Spleen (tissue), 11 donors: Measurements from ENCODE around the gene TMEM38B. TPM values are rescaled to one million over a fixed set of nuclear protein-coding genes. Genes with fewer than 3 reads are reported as not detected.

ENCODE experiments used
- DNase-seq: peaks from one replicate; pipeline ENCODE4 v3.0.0-alpha.2; 2020
- H3K27ac ChIP-seq, 8 donors: fragments of 200-600 bp; sonication (generic) in 7 of 8; 1 replicate in 4 of 8; 2 replicates in 4 of 8; pipeline versions ENCODE4 v1.5.0 to v1.8.0; 2016 to 2021; ENCODE audit warnings: inconsistent platforms in 4 of 8, mild to moderate bottlenecking in 4 of 8, moderate library complexity in 1 of 8
- H3K27me3 ChIP-seq, 7 donors: fragments of 200-600 bp; sonication (generic) in 6 of 7; replicated peaks in 1 of 7; 1 replicate in 4 of 7; 2 replicates in 3 of 7; pipeline versions ENCODE4 v1.5.0 to v1.8.0; 2016 to 2021; ENCODE audit warnings: inconsistent platforms in 3 of 7, mild to moderate bottlenecking in 1 of 7
- H3K36me3 ChIP-seq, 6 donors: fragments of 200-600 bp; sonication (generic) in 5 of 6; 1 replicate in 4 of 6; 2 replicates in 2 of 6; pipeline versions ENCODE4 v1.5.0 to v1.8.0; 2016 to 2021; ENCODE audit warnings: inconsistent platforms in 2 of 6
- H3K4me1 ChIP-seq, 6 donors: fragments of 200-600 bp; sonication (generic) in 5 of 6; 1 replicate in 3 of 6; 2 replicates in 3 of 6; pipeline versions ENCODE4 v1.5.0 to v1.8.0; 2016 to 2021; ENCODE audit warnings: inconsistent platforms in 3 of 6
- H3K4me3 ChIP-seq, 8 donors: fragments of 200-600 bp; sonication (generic) in 7 of 8; 1 replicate in 4 of 8; 2 replicates in 4 of 8; pipeline versions ENCODE4 v1.5.0 to v1.8.0; 2016 to 2021; ENCODE audit warnings: inconsistent platforms in 4 of 8, mild to moderate bottlenecking in 4 of 8, moderate library complexity in 2 of 8
- H3K9me3 ChIP-seq, 8 donors: fragments of 200-600 bp; sonication (generic) in 7 of 8; 1 replicate in 4 of 8; 2 replicates in 4 of 8; pipeline versions ENCODE4 v1.5.0 to v1.8.0; 2016 to 2021; ENCODE audit warnings: inconsistent platforms in 4 of 8
- CTCF ChIP-seq, 11 experiments: fragments of 200-600 bp in 7 of 11; fragments of 450-650 bp in 4 of 11; sonication (generic) in 4 of 11; IDR thresholded peaks in 8 of 11; conservative IDR thresholded peaks in 3 of 11; 1 replicate in 7 of 11; 2 replicates in 4 of 11; pipeline versions ENCODE4 v1.4.0 to v1.8.0; 2016 to 2021; ENCODE audit warnings: antibody characterized with exemption in 11 of 11, inconsistent platforms in 4 of 11, mild to moderate bottlenecking in 1 of 11
- POLR2A ChIP-seq, 3 donors: fragments of 450-650 bp; IDR thresholded peaks; one replicate each; pipeline ENCODE4 v1.5.1; 2017; ENCODE audit warnings: antibody characterized with exemption in 3 of 3, mild to moderate bottlenecking in 1 of 3
- POLR2AphosphoS5 ChIP-seq, 3 donors: sonication (generic); formaldehyde crosslinking; IDR thresholded peaks; one replicate each; pipeline ENCODE4 v1.5.1; 2017; ENCODE audit warnings: antibody characterized with exemption in 3 of 3
- WGBS, 5 donors: extraction: QIAGEN DNeasy Blood & Tissue Kit in 3 of 5; methylation state at CpG; one replicate each; pipeline versions ENCODE4 v1.1.5 to v1.1.7; 2013 to 2018; 5-methylcytosine and 5-hydroxymethylcytosine counted together
- intact Hi-C: fragments of 100-400 bp; cut with DNase I; formaldehyde crosslinking; loops from one replicate; pipeline ENCODE4 v1.15.0; 2023; ENCODE audit warnings: low total_unique reads
- polyA plus RNA-seq, 3 donors: library from polyadenylated mRNA; stranded (reverse); fragments of 200-250 nt; gene quantifications; one replicate each; pipeline ENCODE4 v1.2.1, GENCODE V29; 2013
- total RNA-seq, 7 donors: library from RNA; depleted of rRNA in 3 of 7; stranded (reverse); fragments of >200 nt in 3 of 7; fragmentation: NEBNext Ultra II Directional in 4 of 7; extraction: Animal tissue kit (Norgen Biotek cat#: 25700) in 4 of 7; gene quantifications; one replicate each; pipeline versions ENCODE4 v1.1.0 to v1.2.1, GENCODE V29; 2016 to 2021
- donor health status: healthy with polysubstance abuse.
- donor health status: DM: no; HTN: no; CAD: no; lungs with moderate emphysema.
- donor health status: DM: no; HTN: no; CAD: no.
- donor health status: Bipolar disorder and iron deficiency.
- donor health status: healthy.
- donor health status: DM: no; HTN: no; CAD: no.
- donor health status: DM: yes; HTN: yes; CAD: no.

Gene TMEM38B
- total and polyA plus RNA-seq, 10 donors = 3.1 to 12.1 (median 8.3) TPM

- peaks cover 0 to 17% (median under 1%) of the 10 kb centered on the region in 7 donors for H3K27me3 ChIP-seq
- DNase-seq = no peak
- no peak for TF ChIP-seq CTCF (IDR thresholded peaks at IDR 0.05 in 8 of 11, conservative IDR thresholded peaks at IDR 0.05 in 3 of 11)
- no peak for TF ChIP-seq POLR2A (IDR thresholded peaks at IDR 0.05)
- H3K4me3 ChIP-seq = no peak within 1 kb of the TSS
- H3K36me3 ChIP-seq = no peaks in the 10 kb centered on the region
- no peaks in the 10 kb centered on the region for H3K4me1 ChIP-seq
- WGBS, 5 donors = 75 to 80% (median 77%) methylated on average over 12 of the region's 12 CpGs
- peak within 1 kb of the TSS in 3 of 8 donors; percentile 9 to 60 (median 34) for H3K27ac ChIP-seq
- intact Hi-C loops = no loop called here
- no peaks in the 10 kb centered on the region for H3K9me3 ChIP-seq
Observed at GRCh38 chr9:105662184-105663104, 31.9 kb upstream of the TMEM38B start, which contains the start of gene TAL2. TSS of gene TAL2 (plus strand) at chr9:105662457. CDS start at chr9:105662497, 40 bp downstream.

GRCh38 chr9:105663914-105664313 is 30.4 kb upstream of the TMEM38B start:
- Histone ChIP-seq H3K27me3 (peaks cover 0 to 9% (median 0%) of the 10 kb centered on the region in 7 donors), H3K4me1 (no peaks in the 10 kb centered on the region), H3K27ac (no peak overlapping the region), H3K9me3 (no peaks in the 10 kb centered on the region), H3K36me3 (no peaks in the 10 kb centered on the region), H3K4me3 (no peak overlapping the region)
- TF ChIP-seq POLR2A (IDR thresholded peaks at IDR 0.05) (no peak), POLR2AphosphoS5 (IDR thresholded peaks at IDR 0.05) (no peak), CTCF (IDR thresholded peaks at IDR 0.05 in 8 of 11, conservative IDR thresholded peaks at IDR 0.05 in 3 of 11) (no peak)
- no peak for DNase-seq
- intact Hi-C loops = no loop called here
- 86 to 90% (median 88%) methylated on average over 5 of the region's 5 CpGs for WGBS, 5 donors

GRCh38 chr9:105667867-105668266 is 26.5 kb upstream of the TMEM38B start:
- Histone ChIP-seq H3K27me3 (no peaks in the 10 kb centered on the region), H3K4me1 (no peaks in the 10 kb centered on the region), H3K27ac (no peak overlapping the region), H3K4me3 (no peak overlapping the region), H3K9me3 (no peaks in the 10 kb centered on the region), H3K36me3 (no peaks in the 10 kb centered on the region)
- 47 to 75% (median 64%) methylated on average over 4 of the region's 4 CpGs for WGBS, 5 donors
- DNase-seq = no peak
- intact Hi-C loops = no loop called here
- TF ChIP-seq CTCF (IDR thresholded peaks at IDR 0.05 in 8 of 11, conservative IDR thresholded peaks at IDR 0.05 in 3 of 11) (no peak), POLR2AphosphoS5 (IDR thresholded peaks at IDR 0.05) (no peak), POLR2A (IDR thresholded peaks at IDR 0.05) (no peak)

- Histone ChIP-seq H3K4me1 (no peaks in the 10 kb centered on the region), H3K4me3 (no peak overlapping the region), H3K36me3 (no peaks in the 10 kb centered on the region), H3K9me3 (no peaks in the 10 kb centered on the region), H3K27me3 (no peaks in the 10 kb centered on the region), H3K27ac (no peak overlapping the region)
- 57 to 82% (median 61%) methylated on average over 3 of the region's 3 CpGs for WGBS, 5 donors
- intact Hi-C loops = no loop called here
- DNase-seq = no peak
- TF ChIP-seq POLR2AphosphoS5 (IDR thresholded peaks at IDR 0.05) (no peak), CTCF (IDR thresholded peaks at IDR 0.05 in 8 of 11, conservative IDR thresholded peaks at IDR 0.05 in 3 of 11) (no peak)
Observed at GRCh38 chr9:105670315-105670714, 24.0 kb upstream of the TMEM38B start.
